Measurements from ENCODE around the gene PPP6R1. TPM values are rescaled to one million over a fixed set of nuclear protein-coding genes. Genes with fewer than 3 reads are reported as not detected.

Gene PPP6R1
- total and polyA plus RNA-seq, 2 of the 13 experiments (the other 11 are each of a cell fraction or from before 2014, with no cell fraction given) = 25.8 to 54.0 TPM

- TF ChIP-seq SUZ12 (IDR thresholded peaks at IDR 0.05; ENCODE audit: low read depth, low read length) (no peak), PATZ1 (CRISPR knock-in tag; IDR thresholded peaks at IDR 0.05) (peak; percentile 50; the same call in 1 of the 2 replicates), KAT8 (CRISPR knock-in tag; IDR thresholded peaks at IDR 0.05) (no peak), RBM39 (IDR thresholded peaks at IDR 0.05; ENCODE audit: low read depth, low read length, poor library complexity, severe bottlenecking) (no peak), ZNF788 (CRISPR knock-in tag; IDR thresholded peaks at IDR 0.05; ENCODE audit: borderline replicate concordance) (0 out of 2 replicates have a peak, but pooled peaks have one; percentile 30), MTA3 (CRISPR knock-in tag; IDR thresholded peaks at IDR 0.05) (no peak), HOXA7 (CRISPR knock-in tag; IDR thresholded peaks at IDR 0.05) (peak; percentile 25; the same call in 1 of the 2 replicates), ATF2 (CRISPR knock-in tag; IDR thresholded peaks at IDR 0.05) (0 out of 2 replicates have a peak, but pooled peaks have one; percentile 16), ZBTB7A (CRISPR knock-in tag; IDR thresholded peaks at IDR 0.05) (peak; percentile 62; the same call in 1 of the 2 replicates), ZNF225 (CRISPR knock-in tag; IDR thresholded peaks at IDR 0.05) (no peak), ZNF552 (CRISPR knock-in tag; IDR thresholded peaks at IDR 0.05; ENCODE audit: borderline replicate concordance) (no peak), RXRA (CRISPR knock-in tag; IDR thresholded peaks at IDR 0.05) (peak; percentile 18; the same call in 1 of the 2 replicates), KAT7 (CRISPR knock-in tag; IDR thresholded peaks at IDR 0.05; ENCODE audit: borderline replicate concordance) (no peak), TAF15 (IDR thresholded peaks at IDR 0.05; ENCODE audit: low read depth, low read length, poor library complexity, severe bottlenecking) (no peak)
- TF ChIP-seq, protein P1, sequence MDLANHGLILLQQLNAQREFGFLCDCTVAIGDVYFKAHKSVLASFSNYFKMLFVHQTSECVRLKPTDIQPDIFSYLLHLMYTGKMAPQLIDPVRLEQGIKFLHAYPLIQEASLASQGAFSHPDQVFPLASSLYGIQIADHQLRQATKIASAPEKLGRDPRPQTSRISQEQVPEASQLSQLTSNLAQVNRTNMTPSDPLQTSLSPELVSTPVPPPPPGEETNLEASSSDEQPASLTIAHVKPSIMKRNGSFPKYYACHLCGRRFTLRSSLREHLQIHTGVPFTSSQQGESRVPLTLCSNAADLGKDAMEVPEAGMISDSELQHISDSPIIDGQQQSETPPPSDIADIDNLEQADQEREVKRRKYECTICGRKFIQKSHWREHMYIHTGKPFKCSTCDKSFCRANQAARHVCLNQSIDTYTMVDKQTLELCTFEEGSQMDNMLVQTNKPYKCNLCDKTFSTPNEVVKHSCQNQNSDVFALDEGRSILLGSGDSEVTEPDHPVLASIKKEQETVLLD (CRISPR knock-in tag; IDR thresholded peaks at IDR 0.05; ENCODE audit: low read depth) = 0 out of 2 replicates have a peak, but pooled peaks have one; percentile 16
- TF ChIP-seq, protein P2, sequence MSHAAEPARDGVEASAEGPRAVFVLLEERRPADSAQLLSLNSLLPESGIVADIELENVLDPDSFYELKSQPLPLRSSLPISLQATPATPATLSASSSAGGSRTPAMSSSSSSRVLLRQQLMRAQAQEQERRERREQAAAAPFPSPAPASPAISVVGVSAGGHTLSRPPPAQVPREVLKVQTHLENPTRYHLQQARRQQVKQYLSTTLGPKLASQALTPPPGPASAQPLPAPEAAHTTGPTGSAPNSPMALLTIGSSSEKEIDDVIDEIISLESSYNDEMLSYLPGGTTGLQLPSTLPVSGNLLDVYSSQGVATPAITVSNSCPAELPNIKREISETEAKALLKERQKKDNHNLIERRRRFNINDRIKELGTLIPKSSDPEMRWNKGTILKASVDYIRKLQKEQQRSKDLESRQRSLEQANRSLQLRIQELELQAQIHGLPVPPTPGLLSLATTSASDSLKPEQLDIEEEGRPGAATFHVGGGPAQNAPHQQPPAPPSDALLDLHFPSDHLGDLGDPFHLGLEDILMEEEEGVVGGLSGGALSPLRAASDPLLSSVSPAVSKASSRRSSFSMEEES (CRISPR knock-in tag; IDR thresholded peaks at IDR 0.05) = no peak
- TF ChIP-seq, protein P3, sequence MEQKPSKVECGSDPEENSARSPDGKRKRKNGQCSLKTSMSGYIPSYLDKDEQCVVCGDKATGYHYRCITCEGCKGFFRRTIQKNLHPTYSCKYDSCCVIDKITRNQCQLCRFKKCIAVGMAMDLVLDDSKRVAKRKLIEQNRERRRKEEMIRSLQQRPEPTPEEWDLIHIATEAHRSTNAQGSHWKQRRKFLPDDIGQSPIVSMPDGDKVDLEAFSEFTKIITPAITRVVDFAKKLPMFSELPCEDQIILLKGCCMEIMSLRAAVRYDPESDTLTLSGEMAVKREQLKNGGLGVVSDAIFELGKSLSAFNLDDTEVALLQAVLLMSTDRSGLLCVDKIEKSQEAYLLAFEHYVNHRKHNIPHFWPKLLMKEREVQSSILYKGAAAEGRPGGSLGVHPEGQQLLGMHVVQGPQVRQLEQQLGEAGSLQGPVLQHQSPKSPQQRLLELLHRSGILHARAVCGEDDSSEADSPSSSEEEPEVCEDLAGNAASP (CRISPR knock-in tag; IDR thresholded peaks at IDR 0.05; ENCODE audit: borderline replicate concordance) = peak; percentile 12; the same call in 1 of the 2 replicates
These were observed 29.0 kb downstream of the PPP6R1 start (continued) for GRCh38 chr19:55229789-55230182.
